ENCODE results near the gene CTSV. TPM values are rescaled to one million over a fixed set of nuclear protein-coding genes. Genes with fewer than 3 reads are reported as not detected.
"Not testable (repeated sequence)": the region's sequence is repeated elsewhere in the genome, so short reads cannot be mapped to it uniquely, and the experiment has no call there.

CTSV gene
- total RNA-seq, 1 experiment from 2014 or later = 11.4 TPM

DNA sequence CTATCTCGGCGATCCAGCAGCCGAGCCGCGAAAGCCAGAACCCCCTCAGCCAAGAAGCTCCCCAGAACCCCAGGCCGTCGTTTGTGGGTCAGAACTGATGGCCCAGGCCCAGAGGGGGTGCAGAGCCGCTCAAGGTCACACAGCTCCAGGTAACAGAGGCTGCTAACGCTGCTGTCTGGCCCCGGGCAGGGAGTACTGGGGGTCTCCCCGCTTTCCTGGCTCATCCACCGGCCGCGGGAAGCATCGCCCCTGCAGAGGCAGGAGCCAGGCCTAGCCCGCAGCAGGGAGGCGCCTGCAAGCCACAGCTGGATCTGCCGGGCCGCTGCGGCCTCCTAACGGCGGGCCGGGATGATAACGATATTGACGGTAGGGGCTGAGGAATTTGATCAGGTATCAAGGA, 39.4 kb upstream of the CTSV start:
- intact Hi-C loops (cut with micrococcal nuclease) = no loop called here
- BruUV-seq (replicated peaks) = no TSS peak
- no peak for ATAC-seq

GRCh38 chr9:97077452-97078295, 38.7 kb upstream of the CTSV start:
- no peak for TF ChIP-seq EZH2phosphoT487 (IDR thresholded peaks at IDR 0.05; ENCODE audit: borderline replicate concordance, low read length)
- no peak for TF ChIP-seq EZH2 (IDR thresholded peaks at IDR 0.05; ENCODE audit: low read length, unreplicated experiment)
- TF ChIP-seq CTCF (conservative IDR thresholded peaks at IDR 0.05; ENCODE audit: low read depth, low read length) = no peak
- H3K27ac ChIP-seq (ENCODE audit: low read length) = no peak overlapping the region
- H3K9me2 ChIP-seq (replicated peaks; ENCODE audit: low read length) = no peaks in the 10 kb centered on the region
- DNase-seq (no peak), ATAC-seq (no peak)
- H3K36me3 ChIP-seq (ENCODE audit: low read depth, low read length) = no peaks in the 10 kb centered on the region
- no peak overlapping the region for H2AFZ ChIP-seq (ENCODE audit: low read length)
- H3K79me2 ChIP-seq (ENCODE audit: low read length) = no peaks in the 10 kb centered on the region
- H3K9ac ChIP-seq (ENCODE audit: low read length) = no peak overlapping the region
- no peak overlapping the region for H3K4me2 ChIP-seq (ENCODE audit: low read length)
- ChIA-PET POLR2A (ENCODE audit: unreplicated experiment) (no interaction called here), CTCF (no interaction called here)
- intact Hi-C loops (cut with micrococcal nuclease) = no loop called here
- H4K20me1 ChIP-seq (ENCODE audit: low read length) = no peaks in the 10 kb centered on the region
- H3K27me3 ChIP-seq (ENCODE audit: low read length) = no peaks in the 10 kb centered on the region
- H3K4me3 ChIP-seq (ENCODE audit: low read length) = no peak overlapping the region
- H3K9me3 ChIP-seq (ENCODE audit: low read length) = no peaks in the 10 kb centered on the region
- no TSS peak for BruUV-seq (replicated peaks)
- no peaks in the 10 kb centered on the region for H3F3A ChIP-seq (ENCODE audit: low read length, unreplicated experiment)
- no peaks in the 10 kb centered on the region for H3K4me1 ChIP-seq (ENCODE audit: insufficient read depth, low read length)

More for the DNA sequence above, 39.4 kb upstream of the CTSV start:
- DNase-seq = no peak
- Histone ChIP-seq H2AFZ (ENCODE audit: low read length) (no peak overlapping the region), H4K20me1 (ENCODE audit: low read length) (no peaks in the 10 kb centered on the region), H3K79me2 (ENCODE audit: low read length) (no peaks in the 10 kb centered on the region), H3K4me3 (ENCODE audit: low read length) (no peak overlapping the region), H3K4me1 (ENCODE audit: insufficient read depth, low read length) (no peaks in the 10 kb centered on the region), H3K27me3 (ENCODE audit: low read length) (no peaks in the 10 kb centered on the region), H3K9me2 (replicated peaks; ENCODE audit: low read length) (no peaks in the 10 kb centered on the region), H3K9ac (ENCODE audit: low read length) (no peak overlapping the region), H3K36me3 (ENCODE audit: low read depth, low read length) (no peaks in the 10 kb centered on the region), H3K9me3 (ENCODE audit: low read length) (no peaks in the 10 kb centered on the region), H3F3A (ENCODE audit: low read length, unreplicated experiment) (no peaks in the 10 kb centered on the region), H3K4me2 (ENCODE audit: low read length) (no peak overlapping the region), H3K27ac (ENCODE audit: low read length) (no peak overlapping the region)
- TF ChIP-seq EZH2phosphoT487 (IDR thresholded peaks at IDR 0.05; ENCODE audit: borderline replicate concordance, low read length) (no peak), EZH2 (IDR thresholded peaks at IDR 0.05; ENCODE audit: low read length, unreplicated experiment) (no peak), CTCF (conservative IDR thresholded peaks at IDR 0.05; ENCODE audit: low read depth, low read length) (no peak)
- ChIA-PET POLR2A (ENCODE audit: unreplicated experiment) (no interaction called here), CTCF (no interaction called here)

GRCh38 chr9:97076731-97077451, 37.9 kb upstream of the CTSV start:
- H3K9ac ChIP-seq (ENCODE audit: low read length); H4K20me1 ChIP-seq (ENCODE audit: low read length); H3K9me3 ChIP-seq (ENCODE audit: low read length); H3K4me1 ChIP-seq (ENCODE audit: insufficient read depth, low read length); CTCF ChIA-PET; H3K4me3 ChIP-seq (ENCODE audit: low read length); H3K27me3 ChIP-seq (ENCODE audit: low read length); DNase-seq; H3K79me2 ChIP-seq (ENCODE audit: low read length); H3F3A ChIP-seq (ENCODE audit: low read length, unreplicated experiment); H3K9me2 ChIP-seq (replicated peaks; ENCODE audit: low read length); POLR2A ChIA-PET (ENCODE audit: unreplicated experiment); H3K27ac ChIP-seq (ENCODE audit: low read length); ATAC-seq; H2AFZ ChIP-seq (ENCODE audit: low read length); H3K4me2 ChIP-seq (ENCODE audit: low read length); BruUV-seq (replicated peaks); H3K36me3 ChIP-seq (ENCODE audit: low read depth, low read length); intact Hi-C loops (cut with micrococcal nuclease): not testable (repeated sequence)

Measured in PC-3 (cell line).